Measurements from ENCODE around the gene CCT5. TPM values are rescaled to one million over a fixed set of nuclear protein-coding genes. Genes with fewer than 3 reads are reported as not detected.

Gene CCT5
- polyA plus RNA-seq, 1 donor (not counting 4 experiments of a cell fraction or from before 2014, with no cell fraction given), result 558 TPM

DNA sequence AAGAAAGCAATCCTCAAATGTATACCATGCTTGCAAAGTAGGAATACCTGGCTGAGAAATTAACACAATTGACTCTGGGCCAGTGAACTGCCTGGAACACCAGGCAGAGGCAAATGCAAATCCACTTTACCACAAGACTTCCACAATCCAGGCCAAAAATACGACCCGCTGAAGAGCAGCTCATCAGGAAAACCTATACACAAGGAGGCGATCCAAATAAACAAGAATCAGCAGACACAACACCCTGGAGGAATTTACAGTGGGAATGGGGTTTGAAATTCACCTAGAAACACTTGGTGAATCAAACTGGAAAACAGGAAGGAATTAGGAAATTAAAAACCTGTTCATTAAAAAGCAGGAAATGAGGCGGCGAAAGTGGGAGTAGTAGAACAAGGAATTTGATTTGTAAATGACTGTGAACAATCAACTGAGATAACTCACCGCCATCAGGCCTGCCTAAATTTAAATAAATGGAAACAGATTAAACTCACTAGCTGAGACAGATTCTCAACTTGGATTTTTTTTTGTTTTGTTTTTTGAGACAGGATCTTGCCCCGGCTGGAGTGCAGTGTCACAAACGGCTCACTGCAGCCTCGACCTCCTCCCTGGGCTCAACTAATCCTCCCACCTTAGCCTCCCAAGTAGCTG is 41.7 kb downstream of the CCT5 start:
- Histone ChIP-seq H3K27me3 (ENCODE audit: control insufficient read depth, extremely low read depth, insufficient read depth, low read length) (no peaks in the 10 kb centered on the region), H3K9me1 (ENCODE audit: control insufficient read depth, extremely low read depth, insufficient read depth, low read length) (no peaks in the 10 kb centered on the region), H3K4me3 (ENCODE audit: control insufficient read depth in 2 of 3, extremely low read depth in 1 of 3, insufficient read depth in 2 of 3, low read depth in 1 of 3, low read length in 3 of 3) (no peak overlapping the region), H4K20me1 (ENCODE audit: control insufficient read depth, extremely low read depth, insufficient read depth, low read length) (no peaks in the 10 kb centered on the region), H3K9ac (ENCODE audit: control insufficient read depth, extremely low read depth, insufficient read depth, low read length) (peak overlapping the region; percentile 25), H3K27ac (ENCODE audit: control insufficient read depth, insufficient read depth, low read length) (no peak overlapping the region), H3K4me1 (ENCODE audit: control insufficient read depth, extremely low read depth, insufficient read depth, low read length) (peaks cover 9% of the 10 kb centered on the region), H2AFZ (ENCODE audit: control insufficient read depth, low read length) (peak overlapping the region; percentile 85), H3K36me3 (ENCODE audit: control insufficient read depth in 2 of 2, extremely low read depth in 1 of 2, insufficient read depth in 2 of 2, low read length in 2 of 2) (no peaks in the 10 kb centered on the region), H3K9me3 (ENCODE audit: control insufficient read depth, low read depth, low read length) (no peaks in the 10 kb centered on the region), H3K79me2 (ENCODE audit: control insufficient read depth, insufficient read depth, low read length) (no peaks in the 10 kb centered on the region), H3K4me2 (ENCODE audit: control insufficient read depth, extremely low read depth, insufficient read depth, low read depth, low read length) (peak overlapping the region; percentile 57)
- DNase-seq (ENCODE audit: low read depth, low spot score) (no peak), FAIRE-seq (no peak)
- dilution Hi-C loops (cut with MboI; ENCODE audit: extremely low pct_ligation_motif_present, low sequenced_read_pairs), result no loop called here
- TF ChIP-seq EZH2 (IDR thresholded peaks at IDR 0.05; ENCODE audit: low read length) (no peak), CTCF (optimal IDR thresholded peaks at IDR 0.05 in 1 of 3, IDR thresholded peaks at IDR 0.05 in 1 of 3, conservative IDR thresholded peaks at IDR 0.05 in 1 of 3; ENCODE audit: extremely low read depth in 1 of 3, insufficient read depth in 2 of 3, low read length in 3 of 3) (no peak)

- Histone ChIP-seq H2AFZ (ENCODE audit: control insufficient read depth, low read length) (no peak overlapping the region), H3K4me3 (ENCODE audit: control insufficient read depth in 2 of 3, extremely low read depth in 1 of 3, insufficient read depth in 2 of 3, low read depth in 1 of 3, low read length in 3 of 3) (no peak overlapping the region), H3K79me2 (ENCODE audit: control insufficient read depth, insufficient read depth, low read length) (no peaks in the 10 kb centered on the region), H3K27me3 (ENCODE audit: control insufficient read depth, extremely low read depth, insufficient read depth, low read length) (no peaks in the 10 kb centered on the region), H3K4me2 (ENCODE audit: control insufficient read depth, extremely low read depth, insufficient read depth, low read depth, low read length) (no peak overlapping the region), H3K9me3 (ENCODE audit: control insufficient read depth, low read depth, low read length) (no peaks in the 10 kb centered on the region), H3K9me1 (ENCODE audit: control insufficient read depth, extremely low read depth, insufficient read depth, low read length) (no peaks in the 10 kb centered on the region), H3K9ac (ENCODE audit: control insufficient read depth, extremely low read depth, insufficient read depth, low read length) (no peak overlapping the region), H3K4me1 (ENCODE audit: control insufficient read depth, extremely low read depth, insufficient read depth, low read length) (peaks cover under 1% of the 10 kb centered on the region), H4K20me1 (ENCODE audit: control insufficient read depth, extremely low read depth, insufficient read depth, low read length) (no peaks in the 10 kb centered on the region), H3K36me3 (ENCODE audit: control insufficient read depth in 2 of 2, extremely low read depth in 1 of 2, insufficient read depth in 2 of 2, low read length in 2 of 2) (no peaks in the 10 kb centered on the region), H3K27ac (ENCODE audit: control insufficient read depth, insufficient read depth, low read length) (no peak overlapping the region)
- no peak for TF ChIP-seq EZH2 (IDR thresholded peaks at IDR 0.05; ENCODE audit: low read length)
- TF ChIP-seq CTCF (optimal IDR thresholded peaks at IDR 0.05 in 1 of 3, IDR thresholded peaks at IDR 0.05 in 1 of 3, conservative IDR thresholded peaks at IDR 0.05 in 1 of 3; ENCODE audit: extremely low read depth in 1 of 3, insufficient read depth in 2 of 3, low read length in 3 of 3), result no peak
- dilution Hi-C loops (cut with MboI; ENCODE audit: extremely low pct_ligation_motif_present, low sequenced_read_pairs), result no loop called here
- DNase-seq (ENCODE audit: low read depth, low spot score) (no peak), FAIRE-seq (no peak)
Measured at GRCh38 chr5:10293907-10294662, 44.0 kb downstream of the CCT5 start.

All from keratinocyte (primary cell).